RWPE2 (cell line): ENCODE data around the gene FANK1.
A peak's percentile ranks its signal among the peaks of the same experiment; 100 is the strongest.

Experiments used
- ATAC-seq: fragments of 200-7000 bp; cut with Tn5 transposase; 3 replicates; pipeline ENCODE4 v1.9.1; 2021; ENCODE audit warnings: low read depth
- DNase-seq: peaks from one replicate; pipeline ENCODE4 v3.0.0-alpha.2; 2020; ENCODE audit warnings: low spot score
- H3K27ac ChIP-seq: fragments of 450-650 bp; 2 replicates; pipeline ENCODE4 v1.5.1; 2017; ENCODE audit warnings: mild to moderate bottlenecking; ENCODE audit not compliant: poor library complexity, severe bottlenecking
- H3K27me3 ChIP-seq: fragments of 250-450 bp; sonication (Bioruptor Pico); 2 replicates; pipeline ENCODE4 v1.5.1; 2021; ENCODE audit warnings: mild to moderate bottlenecking, moderate library complexity; ENCODE audit not compliant: insufficient read depth, poor library complexity, severe bottlenecking
- H3K36me3 ChIP-seq: fragments of 250-450 bp; sonication (Bioruptor Pico); 2 replicates; pipeline ENCODE4 v1.5.1; 2020; ENCODE audit warnings: low read depth, mild to moderate bottlenecking, moderate library complexity
- H3K4me1 ChIP-seq: fragments of 250-450 bp; sonication (Bioruptor Pico); 2 replicates; pipeline ENCODE4 v1.5.1; 2021; ENCODE audit warnings: mild to moderate bottlenecking, moderate library complexity; ENCODE audit not compliant: insufficient read depth, poor library complexity, severe bottlenecking
- H3K4me3 ChIP-seq: fragments of 250-450 bp; sonication (Bioruptor Pico); 2 replicates; pipeline ENCODE4 v1.5.1; 2021; ENCODE audit warnings: mild to moderate bottlenecking, moderate library complexity; ENCODE audit not compliant: severe bottlenecking
- H3K9me3 ChIP-seq: fragments of 250-450 bp; sonication (Bioruptor Pico); 2 replicates; pipeline ENCODE4 v1.5.1; 2021; ENCODE audit warnings: mild to moderate bottlenecking, moderate library complexity; ENCODE audit not compliant: severe bottlenecking
- TF ChIP-seq, protein P1 (sequence below): fragments of 450-650 bp; IDR thresholded peaks from one replicate; pipeline ENCODE4 v1.5.1; 2017; ENCODE audit warnings: mild to moderate bottlenecking, moderate library complexity; ENCODE audit not compliant: poor library complexity, severe bottlenecking

Gene FANK1

DNA sequence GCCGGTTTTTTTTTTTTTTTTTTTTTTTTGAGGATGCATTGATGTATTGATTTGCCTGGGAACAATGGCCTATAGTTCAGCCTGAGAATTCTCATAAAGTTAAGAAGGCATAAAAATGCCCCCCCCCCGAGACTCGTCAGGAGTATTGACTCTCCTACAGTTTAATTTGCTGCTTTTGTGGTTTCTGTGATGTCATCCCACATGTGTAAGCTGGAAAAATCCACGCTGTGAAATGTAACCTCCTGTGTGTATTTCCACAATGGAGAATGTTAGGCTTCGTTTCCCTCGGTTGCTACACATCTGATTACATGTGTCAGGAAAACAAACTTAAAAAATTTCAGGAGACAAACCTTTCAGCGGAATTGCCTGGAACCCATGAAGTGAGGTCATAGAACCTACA, 117.9 kb downstream of the FANK1 start:
- Histone ChIP-seq H3K27ac (no peak overlapping the region), H3K36me3 (no peaks in the 10 kb centered on the region), H3K4me3 (no peak overlapping the region), H3K27me3 (no peaks in the 10 kb centered on the region), H3K4me1 (peaks cover 17% of the 10 kb centered on the region), H3K9me3 (no peaks in the 10 kb centered on the region)
- TF ChIP-seq, protein P1, sequence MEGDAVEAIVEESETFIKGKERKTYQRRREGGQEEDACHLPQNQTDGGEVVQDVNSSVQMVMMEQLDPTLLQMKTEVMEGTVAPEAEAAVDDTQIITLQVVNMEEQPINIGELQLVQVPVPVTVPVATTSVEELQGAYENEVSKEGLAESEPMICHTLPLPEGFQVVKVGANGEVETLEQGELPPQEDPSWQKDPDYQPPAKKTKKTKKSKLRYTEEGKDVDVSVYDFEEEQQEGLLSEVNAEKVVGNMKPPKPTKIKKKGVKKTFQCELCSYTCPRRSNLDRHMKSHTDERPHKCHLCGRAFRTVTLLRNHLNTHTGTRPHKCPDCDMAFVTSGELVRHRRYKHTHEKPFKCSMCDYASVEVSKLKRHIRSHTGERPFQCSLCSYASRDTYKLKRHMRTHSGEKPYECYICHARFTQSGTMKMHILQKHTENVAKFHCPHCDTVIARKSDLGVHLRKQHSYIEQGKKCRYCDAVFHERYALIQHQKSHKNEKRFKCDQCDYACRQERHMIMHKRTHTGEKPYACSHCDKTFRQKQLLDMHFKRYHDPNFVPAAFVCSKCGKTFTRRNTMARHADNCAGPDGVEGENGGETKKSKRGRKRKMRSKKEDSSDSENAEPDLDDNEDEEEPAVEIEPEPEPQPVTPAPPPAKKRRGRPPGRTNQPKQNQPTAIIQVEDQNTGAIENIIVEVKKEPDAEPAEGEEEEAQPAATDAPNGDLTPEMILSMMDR, result no peak
- no peak for ATAC-seq
- no peak for DNase-seq

DNA sequence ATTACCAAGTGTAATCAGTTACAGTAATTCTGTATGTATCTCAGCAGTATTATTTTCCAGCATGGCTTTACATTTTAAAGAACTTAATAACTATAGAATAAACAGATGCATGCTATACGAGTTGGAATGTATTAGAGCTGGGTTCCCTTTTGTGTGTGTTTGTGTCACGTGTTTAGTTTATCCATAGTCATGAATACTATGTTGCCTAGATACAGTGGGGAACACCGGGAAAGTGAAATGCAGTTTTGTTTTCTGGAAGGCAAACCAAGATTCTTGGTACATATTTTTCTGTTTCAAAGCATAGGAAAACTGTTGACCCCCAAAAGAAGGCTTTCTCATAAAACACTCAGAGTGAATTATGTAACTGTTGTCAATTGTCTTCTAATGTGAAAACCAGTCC, 119.0 kb downstream of the FANK1 start:
- no peaks in the 10 kb centered on the region for H3K27me3 ChIP-seq
- no peaks in the 10 kb centered on the region for H3K36me3 ChIP-seq
- no peak overlapping the region for H3K27ac ChIP-seq
- no peaks in the 10 kb centered on the region for H3K9me3 ChIP-seq
- H3K4me1 ChIP-seq, result peaks cover 17% of the 10 kb centered on the region
- TF ChIP-seq, protein P1, result no peak
- H3K4me3 ChIP-seq, result no peak overlapping the region
- ATAC-seq, result no peak
- DNase-seq, result no peak

DNA sequence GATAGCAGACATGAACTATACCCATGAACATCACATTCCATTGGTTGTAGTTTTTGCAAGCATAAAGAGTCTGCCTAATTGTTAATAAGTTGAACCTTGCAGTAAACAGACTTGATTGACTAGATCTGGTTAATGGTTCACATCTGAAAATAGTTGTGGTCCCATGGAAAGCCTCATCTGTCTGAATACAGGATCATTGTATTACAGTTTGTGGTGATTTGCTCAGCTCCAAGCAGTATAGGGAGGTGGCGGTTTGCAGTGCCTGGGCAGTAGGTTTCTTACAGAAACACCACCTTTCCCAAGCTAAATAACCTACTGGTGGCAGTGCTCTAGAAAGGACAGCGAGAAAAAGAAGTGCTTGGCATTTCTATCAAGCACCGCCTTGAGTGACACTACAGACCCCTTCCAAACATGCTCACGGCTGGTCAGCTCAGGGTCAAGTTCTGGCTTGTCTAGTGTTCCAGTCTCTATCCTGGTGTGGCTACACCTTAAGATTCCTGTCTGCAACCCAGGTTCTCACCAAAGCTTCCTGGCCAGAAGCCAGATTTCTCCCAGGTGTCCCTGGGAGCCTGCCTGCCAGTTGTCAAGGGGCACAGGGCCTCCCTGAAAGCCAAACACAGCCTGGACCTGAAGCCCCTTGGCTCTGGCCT, 119.9 kb downstream of the FANK1 start:
- peak; percentile 28; the same call in 2 of the 3 replicates for ATAC-seq
- TF ChIP-seq, protein P1, result no peak
- no peaks in the 10 kb centered on the region for H3K36me3 ChIP-seq
- H3K27ac ChIP-seq, result no peak overlapping the region
- H3K4me1 ChIP-seq, result peaks cover 17% of the 10 kb centered on the region
- DNase-seq, result no peak
- no peak overlapping the region for H3K4me3 ChIP-seq
- H3K27me3 ChIP-seq, result no peaks in the 10 kb centered on the region
- no peaks in the 10 kb centered on the region for H3K9me3 ChIP-seq

DNA sequence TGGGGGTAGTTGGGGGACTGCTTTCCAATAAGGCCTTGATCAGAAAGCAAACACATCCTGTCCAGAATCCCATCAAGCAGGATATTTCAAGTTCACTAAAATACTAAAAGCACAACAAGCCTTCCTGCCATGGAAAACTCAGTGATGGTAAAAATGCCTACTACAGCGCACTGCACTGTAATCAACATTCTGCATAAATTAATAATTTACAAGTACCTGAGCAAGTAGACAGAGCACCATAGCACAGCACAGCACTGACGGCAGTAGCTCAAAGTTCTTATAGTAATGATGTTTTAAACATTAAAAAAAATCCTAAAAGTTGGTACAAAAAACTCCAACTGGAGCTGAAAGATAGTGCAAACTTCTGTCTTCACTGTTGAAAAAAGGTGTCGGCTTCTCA, 120.5 kb downstream of the FANK1 start:
- DNase-seq (no peak), ATAC-seq (no peak)
- Histone ChIP-seq H3K27ac (no peak overlapping the region), H3K4me3 (no peak overlapping the region), H3K36me3 (no peaks in the 10 kb centered on the region), H3K4me1 (peaks cover 17% of the 10 kb centered on the region), H3K27me3 (no peaks in the 10 kb centered on the region), H3K9me3 (no peaks in the 10 kb centered on the region)
- TF ChIP-seq, protein P1, result no peak

DNA sequence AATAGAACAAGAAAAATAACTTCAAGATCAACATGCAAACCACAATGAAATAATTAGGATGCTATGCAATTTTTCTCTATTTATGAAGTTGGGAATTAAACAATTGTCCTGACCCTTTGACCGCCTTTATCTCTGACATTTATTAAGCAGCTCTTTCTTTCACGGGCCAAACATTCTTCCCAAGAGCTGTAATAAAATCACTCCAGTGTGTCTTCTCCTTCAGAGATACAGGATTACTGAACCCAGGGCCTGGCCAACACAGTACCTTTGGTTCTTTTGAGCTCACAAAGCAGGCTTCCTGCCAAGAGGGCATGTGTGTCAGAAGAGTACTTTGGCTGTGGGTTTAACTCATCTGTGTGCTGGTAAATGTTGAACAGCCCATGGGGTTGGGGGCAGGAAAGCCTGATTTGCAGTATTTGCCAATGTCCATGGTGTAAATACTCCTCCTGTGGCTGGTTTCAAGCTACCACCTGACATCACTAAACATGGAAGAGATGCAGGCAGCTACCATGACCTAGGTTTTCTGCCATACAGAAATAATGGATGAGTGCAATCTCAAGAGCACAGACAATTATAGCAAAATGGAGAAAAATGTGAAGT, 121.7 kb downstream of the FANK1 start:
- Histone ChIP-seq H3K36me3 (no peaks in the 10 kb centered on the region), H3K4me3 (no peak overlapping the region), H3K9me3 (no peaks in the 10 kb centered on the region), H3K27ac (no peak overlapping the region), H3K4me1 (peaks cover 8% of the 10 kb centered on the region), H3K27me3 (no peaks in the 10 kb centered on the region)
- ATAC-seq, result no peak
- no peak for DNase-seq
- TF ChIP-seq, protein P1, result no peak
